ENCODE measurements around the gene WWOX.

- no peak for TF ChIP-seq REST (IDR thresholded peaks at IDR 0.05; ENCODE audit: insufficient read depth in 1 of 2, low read depth in 2 of 2, low read length in 2 of 2)
- no peak for TF ChIP-seq POLR2AphosphoS5 (IDR thresholded peaks at IDR 0.05; ENCODE audit: low read depth, low read length)
- no peak for TF ChIP-seq SIN3A (IDR thresholded peaks at IDR 0.05; ENCODE audit: borderline replicate concordance, insufficient read depth, low read length)
Measured at GRCh38 chr16:78780808-78781207, 681.4 kb downstream of the WWOX start.
